K562 (cell line): ENCODE measurements around the gene NIM1K. TPM values are rescaled to one million over a fixed set of nuclear protein-coding genes. Genes with fewer than 3 reads are reported as not detected.
A peak's percentile ranks its signal among the peaks of the same experiment; 100 is the strongest.

Source experiments
- ATF3 ChIP-seq, 2 experiments: fragments of 450-650 bp in 1 of 2; sonication (generic) in 1 of 2; formaldehyde crosslinking in 1 of 2; IDR thresholded peaks in 1 of 2; conservative IDR thresholded peaks in 1 of 2; 2 replicates each; pipeline versions ENCODE4 v1.6.1 to v1.8.1; 2016 to 2023; ENCODE audit warnings: mild to moderate bottlenecking in 2 of 2, moderate library complexity in 2 of 2, inconsistent platforms in 1 of 2, missing genetic modification reagents in 1 of 2
- BRD4 ChIP-seq: fragments of 200-600 bp; sonication (generic); IDR thresholded peaks from 2 replicates; pipeline ENCODE4 v1.6.1; 2017; ENCODE audit warnings: inconsistent platforms
- C11orf30 ChIP-seq: fragments of 450-650 bp; IDR thresholded peaks from 2 replicates; pipeline ENCODE4 v1.6.1; 2016; ENCODE audit warnings: low read depth, mild to moderate bottlenecking
- CBX5 ChIP-seq: IDR thresholded peaks from 2 replicates; pipeline ENCODE4 v1.6.1; 2014; ENCODE audit warnings: low read depth, borderline replicate concordance
- CREB1 ChIP-seq, 2 experiments: sonication (generic) in 1 of 2; formaldehyde crosslinking in 1 of 2; IDR thresholded peaks; 2 replicates each; pipeline versions ENCODE4 v1.6.1 to v1.8.0; 2012 to 2022; ENCODE audit warnings: inconsistent platforms in 1 of 2, mild to moderate bottlenecking in 1 of 2, missing genetic modification reagents in 1 of 2, moderate library complexity in 1 of 2
- DPF2 ChIP-seq: fragments of 450-650 bp; IDR thresholded peaks from 2 replicates; pipeline ENCODE4 v1.6.1; 2016
- EP300 ChIP-seq: IDR thresholded peaks from 2 replicates; pipeline ENCODE4 v1.6.1; 2012; ENCODE audit warnings: low read length, improper control_type of control experiment
- GTF3C2 ChIP-seq: IDR thresholded peaks from 3 replicates; pipeline ENCODE4 v1.6.1; 2011; ENCODE audit warnings: borderline replicate concordance, mild to moderate bottlenecking, moderate library complexity; ENCODE audit not compliant: insufficient read length; ENCODE audit errors: extremely low read depth
- HDAC1 ChIP-seq, 2 experiments: fragments of 450-650 bp; IDR thresholded peaks; 2 replicates each; pipeline ENCODE4 v1.6.1; 2016 to 2017; ENCODE audit warnings: inconsistent platforms in 1 of 2, mild to moderate bottlenecking in 1 of 2, moderate library complexity in 1 of 2
- KLF16 ChIP-seq: IDR thresholded peaks from 2 replicates; pipeline ENCODE4 v1.6.1; 2016; ENCODE audit warnings: antibody characterized with exemption
- LCOR ChIP-seq: sonication (generic); formaldehyde crosslinking; IDR thresholded peaks from 2 replicates; pipeline ENCODE4 v1.8.0; 2022; ENCODE audit warnings: mild to moderate bottlenecking, missing genetic modification reagents
- MBD1 ChIP-seq: fragments of 250-450 bp; sonication (Bioruptor Pico); IDR thresholded peaks from 2 replicates; pipeline ENCODE4 v1.8.0; 2022; ENCODE audit warnings: inconsistent platforms
- MLX ChIP-seq, 2 experiments: fragments of 450-650 bp in 1 of 2; sonication (generic) in 1 of 2; formaldehyde crosslinking; conservative IDR thresholded peaks; 2 replicates each; pipeline versions ENCODE4 v1.4.0 to v1.8.1; 2020 to 2022; ENCODE audit warnings: mild to moderate bottlenecking in 1 of 2, missing genetic modification reagents in 1 of 2
- NFIC ChIP-seq: fragments of 450-650 bp; IDR thresholded peaks from 2 replicates; pipeline ENCODE4 v1.6.1; 2017; ENCODE audit warnings: mild to moderate bottlenecking, inconsistent platforms
- SMAD3 ChIP-seq: fragments of 450-650 bp; formaldehyde crosslinking; conservative IDR thresholded peaks from 2 replicates; pipeline ENCODE4 v1.4.0; 2020; ENCODE audit warnings: mild to moderate bottlenecking
- SMARCA4 ChIP-seq: fragments of 450-650 bp; IDR thresholded peaks from 2 replicates; pipeline ENCODE4 v1.6.1; 2016
- SMARCC2 ChIP-seq: fragments of 450-650 bp; IDR thresholded peaks from 2 replicates; pipeline ENCODE4 v1.6.1; 2017; ENCODE audit warnings: antibody characterized with exemption, moderate library complexity, mild to moderate bottlenecking, low read depth
- SMARCE1 ChIP-seq: fragments of 450-650 bp; IDR thresholded peaks from 2 replicates; pipeline ENCODE4 v1.7.1; 2016; ENCODE audit warnings: mild to moderate bottlenecking
- SNAPC5 ChIP-seq: fragments of 250-450 bp; sonication (Bioruptor Pico); IDR thresholded peaks from 2 replicates; pipeline ENCODE4 v1.8.0; 2021; ENCODE audit warnings: moderate library complexity, mild to moderate bottlenecking, inconsistent platforms
- SPI1 ChIP-seq: IDR thresholded peaks from 2 replicates; pipeline ENCODE4 v1.6.1; 2011; ENCODE audit warnings: low read depth, low read length, control low read depth, borderline replicate concordance
- TRIM24 ChIP-seq, 2 experiments: fragments of 450-650 bp; IDR thresholded peaks; 2 replicates each; pipeline ENCODE4 v1.6.1; 2016
- ZEB2 ChIP-seq: fragments of 450-650 bp; IDR thresholded peaks from 2 replicates; pipeline ENCODE4 v1.6.1; 2016
- ZNF133 ChIP-seq: fragments of 250-450 bp; sonication (Bioruptor Pico); IDR thresholded peaks from 2 replicates; pipeline ENCODE4 v1.4.0; 2020; ENCODE audit warnings: mild to moderate bottlenecking
- ZNF316 ChIP-seq: fragments of 450-650 bp; IDR thresholded peaks from 2 replicates; pipeline ENCODE4 v1.6.1; 2016
- polyA plus RNA-seq, 8 experiments: library from polyadenylated mRNA; depleted of rRNA in 4 of 8; stranded (reverse) in 5 of 8; unstranded in 3 of 8; fragments of >200 nt; fragmentation: Nextera tagmentation in 2 of 8; fragmentation: Illumina TruSeq in 1 of 8; extraction: Ambion mirVana in 2 of 8; extraction: Trizol in 1 of 8; gene quantifications; 2 replicates each; pipeline versions ENCODE4 v1.2.1 to v1.2.3, GENCODE V29; 2011 to 2014; ENCODE audit warnings: inconsistent platforms in 1 of 8, missing spikeins in 1 of 8
- total RNA-seq, 7 experiments: library from RNA; depleted of rRNA in 6 of 7; stranded (reverse); fragments of >200 nt in 6 of 7; fragmentation: Illumina TruSeq in 2 of 7; extraction: Trizol in 2 of 7; gene quantifications; 2 replicates each; pipeline versions ENCODE4 v1.2.1 to v1.2.3, GENCODE V29; 2011 to 2021; ENCODE audit warnings: low replicate concordance in 1 of 7

The NIM1K gene
- total and polyA plus RNA-seq, 9 of the 15 experiments (the other 6 are each of a cell fraction or from before 2014, with no cell fraction given) = 0.03 to 0.34 (median 0.08) TPM; not detected in 3

GRCh38 chr5:43268188-43268820, 76.3 kb downstream of the NIM1K start (continued):
- peak; percentile 20; the same call in 1 of the 2 replicates for TF ChIP-seq ATF3 (IDR thresholded peaks at IDR 0.05)
- TF ChIP-seq ATF3 (CRISPR knock-in tag; conservative IDR thresholded peaks at IDR 0.05) = no peak
- 0 out of 2 replicates have a peak, but pooled peaks have one; percentile 29 for TF ChIP-seq KLF16
- 0 out of 2 replicates have a peak, but pooled peaks have one; percentile 31 for TF ChIP-seq LCOR (CRISPR knock-in tag)
- TF ChIP-seq MLX (CRISPR knock-in tag; conservative IDR thresholded peaks at IDR 0.05) = no peak
- TF ChIP-seq TRIM24 (IDR thresholded peaks at IDR 0.05) = 0 out of 4 replicates have a peak, but pooled peaks of 1 of the 2 experiments have one; percentile 21
- no peak for TF ChIP-seq ZNF133
- TF ChIP-seq SPI1 = peak; percentile 17; the same call in 1 of the 2 replicates
- peak; percentile 71 for TF ChIP-seq C11orf30
- no peak for TF ChIP-seq CREB1 (IDR thresholded peaks at IDR 0.05)
- TF ChIP-seq CREB1 (CRISPR knock-in tag; IDR thresholded peaks at IDR 0.05) = no peak
- 0 out of 2 replicates have a peak, but pooled peaks have one; percentile 26 for TF ChIP-seq NFIC
- TF ChIP-seq CBX5 = no peak
- no peak for TF ChIP-seq GTF3C2
- no peak for TF ChIP-seq SNAPC5
- peak; percentile 44; the same call in 1 of the 2 replicates for TF ChIP-seq EP300
- TF ChIP-seq SMARCA4 = peak; percentile 71
- no peak for TF ChIP-seq SMAD3 (CRISPR knock-in tag)
- TF ChIP-seq DPF2 = peak; percentile 79
- no peak for TF ChIP-seq BRD4
- 0 out of 2 replicates have a peak, but pooled peaks have one; percentile 28 for TF ChIP-seq SMARCC2
- peak; percentile 57 for TF ChIP-seq ZNF316
- TF ChIP-seq ZEB2 = 0 out of 2 replicates have a peak, but pooled peaks have one; percentile 21
- 0 out of 4 replicates have a peak, but pooled peaks of 1 of the 2 experiments have one; percentile 40 for TF ChIP-seq HDAC1 (IDR thresholded peaks at IDR 0.05)
- no peak for TF ChIP-seq MBD1 (CRISPR knock-in tag)
- peak; percentile 51 for TF ChIP-seq SMARCE1
